GM23338 (cell line): Measurements from ENCODE around the gene GALNT14. TPM values are rescaled to one million over a fixed set of nuclear protein-coding genes. Genes with fewer than 3 reads are reported as not detected.

Experiments used
- ATAC-seq: fragments of 200-7000 bp; cut with Tn5 transposase; 3 replicates; pipeline ENCODE4 v1.9.1; 2020
- DNase-seq: peaks from one replicate; pipeline ENCODE4 v3.0.0-alpha.2; 2015; ENCODE audit warnings: low spot score
- H2AFZ ChIP-seq: fragments of 200-600 bp; sonication (generic); 2 replicates; pipeline ENCODE4 v1.8.0; 2016; ENCODE audit warnings: antibody characterized with exemption, mild to moderate bottlenecking, moderate library complexity
- H3F3A ChIP-seq: fragments of 200-600 bp; sonication (generic); replicated peaks from 2 replicates; pipeline ENCODE4 v1.8.0; 2017; ENCODE audit warnings: antibody characterized with exemption, mixed run types, low read depth
- H3K27ac ChIP-seq: fragments of 200-600 bp; sonication (generic); 2 replicates; pipeline ENCODE4 v1.6.1; 2016; ENCODE audit warnings: low read depth
- H3K27me3 ChIP-seq: fragments of 200-600 bp; sonication (generic); 2 replicates; pipeline ENCODE4 v1.8.0; 2016; ENCODE audit warnings: mild to moderate bottlenecking, mixed run types, moderate library complexity; ENCODE audit not compliant: insufficient read depth
- H3K36me3 ChIP-seq: fragments of 200-600 bp; sonication (generic); 2 replicates; pipeline ENCODE4 v1.8.0; 2016; ENCODE audit warnings: mild to moderate bottlenecking; ENCODE audit not compliant: insufficient read depth
- H3K4me1 ChIP-seq: fragments of 200-600 bp; sonication (generic); 2 replicates; pipeline ENCODE4 v1.8.0; 2016; ENCODE audit warnings: mild to moderate bottlenecking, moderate library complexity; ENCODE audit not compliant: insufficient read depth
- H3K4me2 ChIP-seq: fragments of 200-600 bp; sonication (generic); 2 replicates; pipeline ENCODE4 v1.7.1; 2017; ENCODE audit warnings: mixed run types
- H3K4me3 ChIP-seq: fragments of 200-600 bp; sonication (generic); 2 replicates; pipeline ENCODE4 v1.6.1; 2016; ENCODE audit warnings: mixed run types
- H3K79me2 ChIP-seq: fragments of 200-600 bp; sonication (generic); replicated peaks from 2 replicates; pipeline ENCODE4 v1.8.0; 2017; ENCODE audit warnings: mild to moderate bottlenecking; ENCODE audit not compliant: insufficient read depth
- H3K9me2 ChIP-seq: fragments of 200-600 bp; sonication (generic); 2 replicates; pipeline ENCODE4 v1.8.0; 2017; ENCODE audit not compliant: insufficient read depth
- H4K20me1 ChIP-seq: fragments of 200-600 bp; sonication (generic); replicated peaks from 2 replicates; pipeline ENCODE4 v1.8.0; 2017; ENCODE audit warnings: mild to moderate bottlenecking; ENCODE audit not compliant: insufficient read depth
- H3K27ac Mint-ChIP-seq: 2 replicates; pipeline ENCODE4 v1.8.0; 2020; ENCODE audit warnings: inconsistent platforms, mild to moderate bottlenecking, moderate library complexity, mixed read lengths
- H3K27me3 Mint-ChIP-seq: 3 replicates; pipeline ENCODE4 v1.8.0; 2022; ENCODE audit warnings: low read depth, mild to moderate bottlenecking, moderate library complexity, mixed read lengths, inconsistent platforms; ENCODE audit not compliant: insufficient read depth, poor library complexity
- H3K36me3 Mint-ChIP-seq: 3 replicates; pipeline ENCODE4 v1.8.0; 2021; ENCODE audit warnings: low read depth, mild to moderate bottlenecking, inconsistent platforms, moderate library complexity, mixed read lengths
- H3K4me1 Mint-ChIP-seq: 3 replicates; pipeline ENCODE4 v1.8.0; 2020; ENCODE audit warnings: mild to moderate bottlenecking, inconsistent platforms, mixed read lengths
- H3K4me3 Mint-ChIP-seq: 3 replicates; pipeline ENCODE4 v1.8.0; 2021; ENCODE audit warnings: moderate library complexity, mild to moderate bottlenecking, inconsistent platforms, mixed read lengths
- H3K9me3 Mint-ChIP-seq: 3 replicates; pipeline ENCODE4 v1.8.0; 2020; ENCODE audit warnings: moderate library complexity, mild to moderate bottlenecking, inconsistent platforms, mixed read lengths
- CREB1 ChIP-seq: fragments of 250-450 bp; sonication (Bioruptor Pico); IDR thresholded peaks from 2 replicates; pipeline ENCODE4 v1.5.0; 2020; ENCODE audit warnings: low read depth, mild to moderate bottlenecking, moderate library complexity
- ETS1 ChIP-seq: IDR thresholded peaks from 2 replicates; pipeline ENCODE4 v1.6.1; 2016; ENCODE audit warnings: antibody characterized with exemption
- EZH2 ChIP-seq: fragments of 200-600 bp; sonication (generic); IDR thresholded peaks from one replicate; pipeline ENCODE4 v1.8.0; 2017; ENCODE audit warnings: antibody characterized with exemption, mild to moderate bottlenecking, low read depth; ENCODE audit not compliant: unreplicated experiment
- EZH2phosphoT487 ChIP-seq: fragments of 200-600 bp; sonication (generic); IDR thresholded peaks from one replicate; pipeline ENCODE4 v1.8.1; 2018; ENCODE audit warnings: antibody characterized with exemption; ENCODE audit not compliant: unreplicated experiment
- JUNB ChIP-seq: IDR thresholded peaks from one replicate; pipeline ENCODE4 v1.6.1; 2016; ENCODE audit warnings: antibody characterized with exemption; ENCODE audit not compliant: unreplicated experiment
- NANOG ChIP-seq: IDR thresholded peaks from 2 replicates; pipeline ENCODE4 v1.6.1; 2016; ENCODE audit warnings: antibody characterized with exemption, borderline replicate concordance
- POLR2AphosphoS5 ChIP-seq: IDR thresholded peaks from 2 replicates; pipeline ENCODE4 v1.6.1; 2016; ENCODE audit warnings: antibody characterized with exemption, low read depth
- STAT1 ChIP-seq: IDR thresholded peaks from one replicate; pipeline ENCODE4 v1.6.1; 2016; ENCODE audit warnings: antibody characterized with exemption; ENCODE audit not compliant: unreplicated experiment
- ZNF114 ChIP-seq: fragments of 250-450 bp; sonication (Bioruptor Pico); IDR thresholded peaks from 2 replicates; pipeline ENCODE4 v1.5.0; 2020; ENCODE audit warnings: mild to moderate bottlenecking, moderate library complexity
- ZNF331 ChIP-seq: fragments of 250-450 bp; sonication (Bioruptor Pico); IDR thresholded peaks from 2 replicates; pipeline ENCODE4 v1.5.0; 2020; ENCODE audit warnings: low read depth, mild to moderate bottlenecking, moderate library complexity
- polyA plus RNA-seq: library from polyadenylated mRNA; unstranded; fragments of >200 nt; fragmentation: Nextera tagmentation; extraction: Ambion mirVana; gene quantifications from 2 replicates; pipeline ENCODE4 v1.2.1, GENCODE V29; 2016
- total RNA-seq: library from RNA; depleted of rRNA; stranded (reverse); fragments of >200 nt; shearing (Covaris generic); gene quantifications from 2 replicates; pipeline ENCODE4 v1.2.3, GENCODE V29; 2014
- TF ChIP-seq, protein P1 (sequence below), 2 experiments: fragments of 200-600 bp in 1 of 2; sonication (generic) in 1 of 2; conservative IDR thresholded peaks; 2 replicates each; pipeline versions ENCODE4 v1.5.1 to v1.6.1; 2016 to 2017; ENCODE audit warnings: antibody characterized with exemption in 2 of 2, low read depth in 2 of 2, mild to moderate bottlenecking in 2 of 2, moderate library complexity in 1 of 2
- TF ChIP-seq, protein P2 (sequence below): fragments of 250-450 bp; sonication (Bioruptor Pico); IDR thresholded peaks from 2 replicates; pipeline ENCODE4 v1.5.0; 2020; ENCODE audit warnings: mild to moderate bottlenecking, moderate library complexity
- TF ChIP-seq, protein P3 (sequence below): IDR thresholded peaks from one replicate; pipeline ENCODE4 v1.6.1; 2018; ENCODE audit warnings: antibody characterized with exemption; ENCODE audit not compliant: unreplicated experiment

GALNT14 gene
- total and polyA plus RNA-seq, 2 experiments from 2014 or later, result 5.4 to 7.7 TPM

GRCh38 chr2:30886080-30886479 is 252.2 kb downstream of the GALNT14 start:
- Mint-ChIP-seq H3K9me3 (peaks cover 8% of the 10 kb centered on the region), H3K36me3 (peaks cover 11% of the 10 kb centered on the region; the same call in 2 of the 3 replicates), H3K4me1 (peaks cover 30% of the 10 kb centered on the region), H3K27me3 (peaks cover 5% of the 10 kb centered on the region), H3K4me3 (no peak overlapping the region), H3K27ac (peak overlapping the region; percentile 49; the same call in 1 of the 2 replicates)
- Histone ChIP-seq H3K4me3 (no peak overlapping the region), H3K27ac (no peak overlapping the region; the same call in 1 of the 2 replicates), H3K9me2 (peaks cover 3% of the 10 kb centered on the region; the same call in 1 of the 2 replicates), H3K4me2 (no peak overlapping the region), H3K36me3 (no peaks in the 10 kb centered on the region), H3K27me3 (no peaks in the 10 kb centered on the region), H3K79me2 (no peaks in the 10 kb centered on the region), H3K4me1 (peaks cover 7% of the 10 kb centered on the region; the same call in 1 of the 2 replicates), H4K20me1 (no peaks in the 10 kb centered on the region), H2AFZ (0 out of 2 replicates have a peak overlapping the region, but pooled peaks have one; percentile 0), H3F3A (no peaks in the 10 kb centered on the region)
- DNase-seq, result peak; percentile 61
- TF ChIP-seq CREB1 (CRISPR knock-in tag) (no peak), ZNF114 (CRISPR knock-in tag) (no peak), STAT1 (no peak), EZH2 (no peak), ETS1 (no peak), JUNB (no peak), EZH2phosphoT487 (no peak), ZNF331 (CRISPR knock-in tag) (no peak), POLR2AphosphoS5 (no peak), NANOG (no peak)
- TF ChIP-seq, protein P1, sequence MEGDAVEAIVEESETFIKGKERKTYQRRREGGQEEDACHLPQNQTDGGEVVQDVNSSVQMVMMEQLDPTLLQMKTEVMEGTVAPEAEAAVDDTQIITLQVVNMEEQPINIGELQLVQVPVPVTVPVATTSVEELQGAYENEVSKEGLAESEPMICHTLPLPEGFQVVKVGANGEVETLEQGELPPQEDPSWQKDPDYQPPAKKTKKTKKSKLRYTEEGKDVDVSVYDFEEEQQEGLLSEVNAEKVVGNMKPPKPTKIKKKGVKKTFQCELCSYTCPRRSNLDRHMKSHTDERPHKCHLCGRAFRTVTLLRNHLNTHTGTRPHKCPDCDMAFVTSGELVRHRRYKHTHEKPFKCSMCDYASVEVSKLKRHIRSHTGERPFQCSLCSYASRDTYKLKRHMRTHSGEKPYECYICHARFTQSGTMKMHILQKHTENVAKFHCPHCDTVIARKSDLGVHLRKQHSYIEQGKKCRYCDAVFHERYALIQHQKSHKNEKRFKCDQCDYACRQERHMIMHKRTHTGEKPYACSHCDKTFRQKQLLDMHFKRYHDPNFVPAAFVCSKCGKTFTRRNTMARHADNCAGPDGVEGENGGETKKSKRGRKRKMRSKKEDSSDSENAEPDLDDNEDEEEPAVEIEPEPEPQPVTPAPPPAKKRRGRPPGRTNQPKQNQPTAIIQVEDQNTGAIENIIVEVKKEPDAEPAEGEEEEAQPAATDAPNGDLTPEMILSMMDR (conservative IDR thresholded peaks at IDR 0.05; ENCODE audit: low read depth in 2 of 2), result no peak
- TF ChIP-seq, protein P2, sequence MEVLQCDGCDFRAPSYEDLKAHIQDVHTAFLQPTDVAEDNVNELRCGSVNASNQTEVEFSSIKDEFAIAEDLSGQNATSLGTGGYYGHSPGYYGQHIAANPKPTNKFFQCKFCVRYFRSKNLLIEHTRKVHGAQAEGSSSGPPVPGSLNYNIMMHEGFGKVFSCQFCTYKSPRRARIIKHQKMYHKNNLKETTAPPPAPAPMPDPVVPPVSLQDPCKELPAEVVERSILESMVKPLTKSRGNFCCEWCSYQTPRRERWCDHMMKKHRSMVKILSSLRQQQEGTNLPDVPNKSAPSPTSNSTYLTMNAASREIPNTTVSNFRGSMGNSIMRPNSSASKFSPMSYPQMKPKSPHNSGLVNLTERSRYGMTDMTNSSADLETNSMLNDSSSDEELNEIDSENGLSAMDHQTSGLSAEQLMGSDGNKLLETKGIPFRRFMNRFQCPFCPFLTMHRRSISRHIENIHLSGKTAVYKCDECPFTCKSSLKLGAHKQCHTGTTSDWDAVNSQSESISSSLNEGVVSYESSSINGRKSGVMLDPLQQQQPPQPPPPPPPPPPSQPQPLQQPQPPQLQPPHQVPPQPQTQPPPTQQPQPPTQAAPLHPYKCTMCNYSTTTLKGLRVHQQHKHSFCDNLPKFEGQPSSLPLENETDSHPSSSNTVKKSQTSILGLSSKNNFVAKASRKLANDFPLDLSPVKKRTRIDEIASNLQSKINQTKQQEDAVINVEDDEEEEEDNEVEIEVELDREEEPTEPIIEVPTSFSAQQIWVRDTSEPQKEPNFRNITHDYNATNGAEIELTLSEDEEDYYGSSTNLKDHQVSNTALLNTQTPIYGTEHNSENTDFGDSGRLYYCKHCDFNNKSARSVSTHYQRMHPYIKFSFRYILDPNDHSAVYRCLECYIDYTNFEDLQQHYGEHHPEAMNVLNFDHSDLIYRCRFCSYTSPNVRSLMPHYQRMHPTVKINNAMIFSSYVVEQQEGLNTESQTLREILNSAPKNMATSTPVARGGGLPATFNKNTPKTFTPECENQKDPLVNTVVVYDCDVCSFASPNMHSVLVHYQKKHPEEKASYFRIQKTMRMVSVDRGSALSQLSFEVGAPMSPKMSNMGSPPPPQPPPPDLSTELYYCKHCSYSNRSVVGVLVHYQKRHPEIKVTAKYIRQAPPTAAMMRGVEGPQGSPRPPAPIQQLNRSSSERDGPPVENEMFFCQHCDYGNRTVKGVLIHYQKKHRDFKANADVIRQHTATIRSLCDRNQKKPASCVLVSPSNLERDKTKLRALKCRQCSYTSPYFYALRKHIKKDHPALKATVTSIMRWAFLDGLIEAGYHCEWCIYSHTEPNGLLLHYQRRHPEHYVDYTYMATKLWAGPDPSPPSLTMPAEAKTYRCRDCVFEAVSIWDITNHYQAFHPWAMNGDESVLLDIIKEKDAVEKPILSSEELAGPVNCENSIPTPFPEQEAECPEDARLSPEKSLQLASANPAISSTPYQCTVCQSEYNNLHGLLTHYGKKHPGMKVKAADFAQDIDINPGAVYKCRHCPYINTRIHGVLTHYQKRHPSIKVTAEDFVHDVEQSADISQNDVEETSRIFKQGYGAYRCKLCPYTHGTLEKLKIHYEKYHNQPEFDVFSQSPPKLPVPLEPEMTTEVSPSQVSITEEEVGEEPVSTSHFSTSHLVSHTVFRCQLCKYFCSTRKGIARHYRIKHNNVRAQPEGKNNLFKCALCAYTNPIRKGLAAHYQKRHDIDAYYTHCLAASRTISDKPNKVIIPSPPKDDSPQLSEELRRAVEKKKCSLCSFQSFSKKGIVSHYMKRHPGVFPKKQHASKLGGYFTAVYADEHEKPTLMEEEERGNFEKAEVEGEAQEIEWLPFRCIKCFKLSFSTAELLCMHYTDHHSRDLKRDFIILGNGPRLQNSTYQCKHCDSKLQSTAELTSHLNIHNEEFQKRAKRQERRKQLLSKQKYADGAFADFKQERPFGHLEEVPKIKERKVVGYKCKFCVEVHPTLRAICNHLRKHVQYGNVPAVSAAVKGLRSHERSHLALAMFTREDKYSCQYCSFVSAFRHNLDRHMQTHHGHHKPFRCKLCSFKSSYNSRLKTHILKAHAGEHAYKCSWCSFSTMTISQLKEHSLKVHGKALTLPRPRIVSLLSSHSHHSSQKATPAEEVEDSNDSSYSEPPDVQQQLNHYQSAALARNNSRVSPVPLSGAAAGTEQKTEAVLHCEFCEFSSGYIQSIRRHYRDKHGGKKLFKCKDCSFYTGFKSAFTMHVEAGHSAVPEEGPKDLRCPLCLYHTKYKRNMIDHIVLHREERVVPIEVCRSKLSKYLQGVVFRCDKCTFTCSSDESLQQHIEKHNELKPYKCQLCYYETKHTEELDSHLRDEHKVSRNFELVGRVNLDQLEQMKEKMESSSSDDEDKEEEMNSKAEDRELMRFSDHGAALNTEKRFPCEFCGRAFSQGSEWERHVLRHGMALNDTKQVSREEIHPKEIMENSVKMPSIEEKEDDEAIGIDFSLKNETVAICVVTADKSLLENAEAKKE (CRISPR knock-in tag), result no peak
- TF ChIP-seq, protein P3, sequence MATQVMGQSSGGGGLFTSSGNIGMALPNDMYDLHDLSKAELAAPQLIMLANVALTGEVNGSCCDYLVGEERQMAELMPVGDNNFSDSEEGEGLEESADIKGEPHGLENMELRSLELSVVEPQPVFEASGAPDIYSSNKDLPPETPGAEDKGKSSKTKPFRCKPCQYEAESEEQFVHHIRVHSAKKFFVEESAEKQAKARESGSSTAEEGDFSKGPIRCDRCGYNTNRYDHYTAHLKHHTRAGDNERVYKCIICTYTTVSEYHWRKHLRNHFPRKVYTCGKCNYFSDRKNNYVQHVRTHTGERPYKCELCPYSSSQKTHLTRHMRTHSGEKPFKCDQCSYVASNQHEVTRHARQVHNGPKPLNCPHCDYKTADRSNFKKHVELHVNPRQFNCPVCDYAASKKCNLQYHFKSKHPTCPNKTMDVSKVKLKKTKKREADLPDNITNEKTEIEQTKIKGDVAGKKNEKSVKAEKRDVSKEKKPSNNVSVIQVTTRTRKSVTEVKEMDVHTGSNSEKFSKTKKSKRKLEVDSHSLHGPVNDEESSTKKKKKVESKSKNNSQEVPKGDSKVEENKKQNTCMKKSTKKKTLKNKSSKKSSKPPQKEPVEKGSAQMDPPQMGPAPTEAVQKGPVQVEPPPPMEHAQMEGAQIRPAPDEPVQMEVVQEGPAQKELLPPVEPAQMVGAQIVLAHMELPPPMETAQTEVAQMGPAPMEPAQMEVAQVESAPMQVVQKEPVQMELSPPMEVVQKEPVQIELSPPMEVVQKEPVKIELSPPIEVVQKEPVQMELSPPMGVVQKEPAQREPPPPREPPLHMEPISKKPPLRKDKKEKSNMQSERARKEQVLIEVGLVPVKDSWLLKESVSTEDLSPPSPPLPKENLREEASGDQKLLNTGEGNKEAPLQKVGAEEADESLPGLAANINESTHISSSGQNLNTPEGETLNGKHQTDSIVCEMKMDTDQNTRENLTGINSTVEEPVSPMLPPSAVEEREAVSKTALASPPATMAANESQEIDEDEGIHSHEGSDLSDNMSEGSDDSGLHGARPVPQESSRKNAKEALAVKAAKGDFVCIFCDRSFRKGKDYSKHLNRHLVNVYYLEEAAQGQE, result no peak
- ATAC-seq, result peak; percentile 76
